Spleen (tissue), 7 donors: ENCODE data around the gene TFAM.

Source experiments
- CTCF ChIP-seq, 11 experiments: fragments of 200-600 bp in 7 of 11; fragments of 450-650 bp in 4 of 11; sonication (generic) in 4 of 11; IDR thresholded peaks in 8 of 11; conservative IDR thresholded peaks in 3 of 11; 1 replicate in 7 of 11; 2 replicates in 4 of 11; pipeline versions ENCODE4 v1.4.0 to v1.8.0; 2016 to 2021; ENCODE audit warnings: antibody characterized with exemption in 11 of 11, inconsistent platforms in 4 of 11, mild to moderate bottlenecking in 1 of 11
- POLR2A ChIP-seq, 3 donors: fragments of 450-650 bp; IDR thresholded peaks; one replicate each; pipeline ENCODE4 v1.5.1; 2017; ENCODE audit warnings: antibody characterized with exemption in 3 of 3, mild to moderate bottlenecking in 1 of 3
- donor health status: DM: no; HTN: no; CAD: no; lungs with moderate emphysema.
- donor health status: DM: no; HTN: no; CAD: no.
- donor health status: DM: no; HTN: no; CAD: no.

GRCh38 chr10:58351616-58352578 lies 33.3 kb upstream of the TFAM start:
- TF ChIP-seq POLR2A (IDR thresholded peaks at IDR 0.05) (no peak), CTCF (IDR thresholded peaks at IDR 0.05 in 8 of 11, conservative IDR thresholded peaks at IDR 0.05 in 3 of 11) (no peak)
